Activated CD8-positive, alpha-beta memory T cell treated with anti-CD3 and anti-CD28 coated beads for 1 hour (primary cell): ENCODE data around the gene ANKRD12.
"Not testable (repeated sequence)": the region's sequence is repeated elsewhere in the genome, so short reads cannot be mapped to it uniquely, and the experiment has no call there.

Experiments
- DNase-seq, 2 donors: peaks; one replicate each; pipeline ENCODE4 v3.0.0-alpha.2; 2020; ENCODE audit warnings: low read depth in 1 of 2; ENCODE audit errors: extremely low read depth in 1 of 2

ANKRD12 gene

DNA sequence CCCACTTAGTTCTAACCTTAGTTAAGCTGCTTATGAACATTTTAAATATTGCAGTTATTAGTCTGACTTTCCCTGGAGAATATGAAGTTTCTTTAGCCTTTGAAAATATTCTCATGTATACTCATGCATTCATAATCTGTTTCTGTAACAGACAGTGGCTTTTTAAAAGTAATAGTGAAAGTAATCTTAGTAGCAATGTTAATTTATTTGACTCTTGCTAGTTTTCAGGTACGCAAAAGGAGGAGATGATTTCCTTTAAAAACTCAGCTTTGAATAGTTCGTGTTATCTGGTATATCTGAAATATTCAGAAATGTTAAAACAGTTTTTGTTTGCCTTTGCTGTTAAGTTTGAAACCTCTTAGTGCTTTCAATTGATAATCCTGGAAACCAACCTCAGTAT, 3.8 kb downstream of the ANKRD12 start:
- DNase-seq: no peak

DNA sequence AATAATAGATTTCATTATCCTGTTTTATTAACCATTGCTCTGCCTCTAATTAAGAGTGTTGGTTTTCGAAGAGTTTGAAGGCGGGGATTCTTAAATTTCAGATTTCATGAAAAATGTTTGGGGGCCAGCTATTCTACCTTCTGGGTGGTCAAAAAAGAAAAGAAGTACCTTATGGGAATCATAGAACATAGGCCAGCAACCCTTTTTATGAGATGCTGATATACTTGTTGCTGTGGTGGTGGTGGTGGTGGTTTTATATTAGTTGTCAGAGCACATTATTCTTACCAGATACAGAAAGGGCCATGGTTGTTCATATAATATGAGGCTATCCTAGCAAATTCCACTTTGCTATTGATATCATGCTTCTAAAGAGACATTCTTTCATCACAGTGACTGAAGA, 4.4 kb downstream of the ANKRD12 start:
- DNase-seq: no peak

DNA sequence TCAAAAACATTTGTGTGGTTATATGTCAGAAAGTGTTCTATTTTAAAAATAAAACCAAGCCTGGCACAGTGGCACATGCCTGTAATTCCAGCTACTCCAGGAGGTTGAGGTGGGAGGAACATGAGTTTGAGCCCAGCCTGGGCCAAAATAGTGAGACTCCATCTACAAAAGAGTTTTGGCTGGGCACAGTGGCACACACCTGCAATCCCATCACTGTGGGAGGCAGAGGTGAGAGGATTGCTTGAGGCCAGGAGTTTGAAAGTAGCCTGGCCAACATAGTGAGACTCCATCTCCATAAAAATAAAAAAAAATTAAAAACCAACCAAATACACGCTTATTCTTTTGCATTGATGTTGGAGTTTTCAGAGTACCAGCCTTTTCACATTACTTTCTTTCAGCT, 9.6 kb downstream of the ANKRD12 start:
- DNase-seq: no peak

DNA sequence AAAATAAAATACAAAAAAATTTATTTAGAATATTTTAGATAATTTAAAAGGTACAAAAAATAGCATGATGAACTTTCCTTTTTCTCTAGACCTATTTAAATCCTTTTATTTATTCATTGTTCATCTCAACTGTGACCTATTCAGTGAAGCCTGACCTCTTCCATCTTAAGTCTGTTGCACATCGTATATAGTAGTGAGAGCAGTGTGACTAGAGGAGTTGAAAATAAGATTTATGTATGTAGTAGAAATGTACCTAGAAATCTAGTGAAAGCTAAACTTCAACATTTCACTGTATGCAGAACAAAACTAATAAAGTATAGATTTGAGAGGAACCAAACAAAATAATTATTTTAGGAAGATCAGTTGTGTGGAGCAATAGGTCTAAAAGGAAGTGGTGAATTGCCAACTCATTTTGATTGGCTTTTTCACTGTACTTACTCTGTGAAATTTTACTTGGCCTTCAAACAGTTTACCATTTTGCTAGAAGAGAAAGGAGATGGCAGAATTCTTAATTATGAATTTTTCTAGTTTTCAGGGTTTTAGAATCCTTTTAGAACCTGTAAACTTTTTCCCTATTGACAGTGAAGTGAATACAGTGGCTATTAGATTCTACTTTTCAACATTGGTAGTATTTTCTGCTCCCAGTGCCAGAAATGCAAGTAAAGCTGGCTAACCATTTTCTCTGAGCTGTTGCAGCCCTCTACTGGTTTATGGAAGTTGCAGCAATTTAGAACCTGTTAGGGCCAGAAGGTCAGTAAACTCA, 11.0 kb downstream of the ANKRD12 start:
- no peak for DNase-seq

DNA sequence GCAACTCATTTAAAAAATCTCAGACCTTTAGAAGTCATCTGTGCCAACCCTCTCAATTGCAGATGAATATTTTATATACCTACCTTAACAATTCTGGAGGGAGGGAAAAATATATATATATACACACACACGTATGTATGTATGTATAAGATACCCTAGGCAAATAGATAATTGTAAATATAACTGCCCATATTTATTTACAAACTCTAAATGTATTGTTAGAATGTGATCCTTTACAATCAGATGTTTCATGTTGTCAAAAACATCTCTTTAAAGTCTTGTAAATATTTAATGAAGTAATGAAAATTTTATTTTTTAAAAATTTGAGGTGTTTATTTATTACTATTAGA, 11.6 kb downstream of the ANKRD12 start:
- DNase-seq: no peak

DNA sequence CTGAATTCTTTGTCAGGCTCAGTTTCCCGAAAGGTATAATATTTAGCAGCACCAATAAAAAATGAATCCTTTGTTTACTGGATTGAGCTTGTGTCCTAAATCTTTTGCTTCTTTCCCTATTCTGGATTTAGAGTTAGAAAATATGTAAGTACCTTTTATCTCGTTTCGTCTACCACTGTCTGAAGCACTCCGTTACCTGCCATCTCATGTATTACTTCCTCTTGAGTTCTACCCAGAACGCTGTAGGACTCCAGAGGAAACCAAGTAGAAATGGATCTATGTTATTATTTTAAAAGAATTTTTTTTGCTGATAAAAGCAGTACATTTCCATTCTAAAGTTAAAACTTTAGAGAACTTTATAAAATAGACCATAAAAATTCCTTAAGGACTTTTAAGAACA, 13.5 kb downstream of the ANKRD12 start:
- DNase-seq: no peak

DNA sequence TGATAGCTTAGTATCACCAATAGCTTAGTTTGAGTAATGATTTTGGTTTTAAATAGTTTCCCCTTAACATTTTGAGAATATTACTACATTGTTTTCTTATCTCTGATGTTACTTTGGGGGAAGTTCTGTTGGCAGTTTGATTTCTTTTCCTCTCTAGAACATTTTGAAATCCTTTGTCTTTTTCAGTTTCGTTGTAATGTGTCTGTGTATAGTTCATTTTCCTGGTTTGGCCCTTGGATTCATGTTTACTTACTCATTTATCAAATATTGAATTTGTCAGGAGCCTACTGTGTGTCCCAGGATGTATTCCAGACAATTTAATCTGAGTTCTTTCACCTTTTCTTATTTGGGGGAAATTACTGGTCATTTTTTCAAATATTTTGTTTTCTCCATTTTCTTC, 16.7 kb downstream of the ANKRD12 start:
- DNase-seq: no peak

DNA sequence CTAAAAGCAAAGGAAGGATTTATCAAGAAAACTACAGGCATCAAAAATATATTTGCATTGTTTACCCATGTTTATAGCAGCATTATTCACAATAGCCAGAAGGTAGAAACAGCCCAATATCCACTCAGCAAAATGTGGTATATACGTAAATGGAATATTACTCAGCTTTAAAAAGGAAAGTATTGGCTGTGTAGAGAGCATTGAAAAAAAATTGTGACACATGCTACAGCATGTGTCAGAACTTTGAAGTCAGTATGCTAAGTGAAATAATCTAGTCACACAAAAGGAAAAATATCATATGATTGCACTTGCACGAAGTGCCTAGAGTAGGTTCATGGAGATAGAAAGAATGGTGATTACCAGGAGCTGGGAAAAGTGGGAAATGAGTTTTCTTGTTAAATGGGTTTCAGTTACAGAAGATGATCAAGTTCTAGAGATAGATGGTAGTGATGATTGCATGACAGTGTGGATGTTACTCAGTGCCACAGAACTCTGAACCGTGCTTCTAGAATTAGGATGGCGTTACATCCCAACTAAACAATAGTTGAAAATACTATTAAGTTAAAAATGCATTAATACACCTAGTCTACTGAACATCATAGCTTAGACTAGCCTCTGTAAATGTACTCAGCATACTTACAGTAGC, 20.1 kb downstream of the ANKRD12 start:
- DNase-seq: no peak

DNA sequence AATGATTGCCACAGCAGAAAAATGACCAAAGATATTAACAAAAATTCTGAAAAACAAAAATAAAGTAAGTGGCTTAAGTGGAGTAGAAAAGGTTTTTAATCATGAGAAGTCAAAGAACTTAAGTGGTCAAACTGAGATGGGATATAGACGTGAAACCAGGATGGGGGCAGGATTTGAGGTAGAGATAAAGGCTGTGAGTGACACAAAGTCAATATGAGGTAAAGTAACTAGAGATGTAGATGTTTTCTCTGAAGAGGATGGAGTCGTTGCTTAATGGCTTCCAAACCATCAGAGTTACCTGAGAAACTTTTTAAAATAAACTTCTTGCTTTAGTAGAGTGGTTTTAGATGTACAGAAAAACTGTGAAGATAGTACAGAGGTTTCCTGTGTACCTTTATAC, 21.2 kb downstream of the ANKRD12 start:
- no peak for DNase-seq

DNA sequence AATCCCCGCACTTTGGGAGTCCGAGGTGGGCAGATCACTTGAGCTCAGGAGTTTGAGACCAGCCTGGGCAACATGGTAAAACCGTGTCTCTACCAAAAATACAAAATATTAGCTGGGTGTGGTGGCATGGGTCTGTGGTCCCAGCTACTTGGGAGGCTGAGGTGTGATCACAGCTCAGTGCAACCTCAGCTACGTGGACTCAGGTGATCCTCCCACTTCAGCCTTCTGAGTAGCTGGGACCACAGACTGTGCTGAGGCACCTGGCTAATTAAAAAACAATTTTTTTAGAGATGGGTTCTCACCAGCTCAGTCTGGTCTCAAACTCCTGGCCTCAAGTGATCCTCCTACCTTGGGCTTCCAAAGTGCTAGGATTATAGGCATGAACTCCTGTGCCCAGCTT, 23.4 kb downstream of the ANKRD12 start:
- DNase-seq: no peak

DNA sequence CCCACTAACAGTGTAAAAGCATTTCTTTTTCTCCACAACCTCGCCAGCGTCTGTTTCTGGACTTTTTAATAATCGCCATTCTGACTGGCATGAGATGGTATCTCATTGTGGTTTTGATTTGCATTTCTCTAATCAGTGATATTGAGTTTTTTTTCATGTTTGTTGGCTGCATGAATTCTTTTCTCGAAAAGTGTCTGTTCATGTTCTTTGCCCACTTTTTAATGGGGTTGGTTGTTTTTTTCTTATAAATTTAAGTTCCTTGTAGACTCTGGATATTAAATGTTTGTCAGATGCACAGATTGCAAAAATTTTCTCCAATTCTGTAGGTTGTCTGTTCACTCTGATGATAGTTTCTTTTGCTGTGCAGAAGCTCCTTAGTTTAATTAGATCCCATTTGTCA, 26.1 kb downstream of the ANKRD12 start:
- DNase-seq: not testable (repeated sequence)

DNA sequence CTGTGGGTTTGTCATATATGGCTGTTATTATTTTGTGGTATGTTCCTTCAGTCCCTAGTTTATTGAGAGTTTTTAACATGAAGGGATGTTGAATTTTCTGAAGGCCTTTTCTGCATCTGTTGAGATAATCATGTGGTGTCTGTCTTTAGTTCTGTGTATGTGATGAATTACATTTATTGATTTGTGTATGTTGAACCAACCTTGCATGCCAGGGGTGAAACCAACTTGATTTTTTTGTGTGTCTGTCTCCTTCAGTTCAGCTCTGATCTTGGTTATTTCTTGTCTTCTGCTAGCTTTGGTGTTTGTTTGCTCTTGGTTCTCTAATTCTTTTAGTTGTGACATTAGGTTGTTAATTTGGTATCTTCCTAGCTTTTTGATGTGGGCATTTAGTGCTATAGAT, 27.6 kb downstream of the ANKRD12 start:
- not testable (repeated sequence) for DNase-seq

DNA sequence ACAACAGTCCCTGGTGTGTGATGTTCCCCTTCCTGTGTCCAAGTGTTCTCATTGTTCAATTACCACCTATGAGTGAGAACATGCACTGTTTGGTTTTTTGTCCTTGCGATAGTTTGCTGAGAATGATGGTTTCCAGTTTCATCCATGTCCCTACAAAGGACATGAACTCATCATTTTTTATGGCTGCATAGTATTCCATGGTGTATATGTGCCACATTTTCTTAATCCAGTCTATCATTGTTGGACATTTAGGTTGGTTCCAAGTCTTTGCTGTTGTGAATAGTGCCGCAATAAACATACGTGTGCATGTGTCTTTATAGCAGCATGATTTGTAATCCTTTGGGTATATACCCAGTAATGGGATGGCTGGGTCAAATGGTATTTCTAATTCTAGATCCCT, 29.3 kb downstream of the ANKRD12 start:
- DNase-seq: not testable (repeated sequence)

DNA sequence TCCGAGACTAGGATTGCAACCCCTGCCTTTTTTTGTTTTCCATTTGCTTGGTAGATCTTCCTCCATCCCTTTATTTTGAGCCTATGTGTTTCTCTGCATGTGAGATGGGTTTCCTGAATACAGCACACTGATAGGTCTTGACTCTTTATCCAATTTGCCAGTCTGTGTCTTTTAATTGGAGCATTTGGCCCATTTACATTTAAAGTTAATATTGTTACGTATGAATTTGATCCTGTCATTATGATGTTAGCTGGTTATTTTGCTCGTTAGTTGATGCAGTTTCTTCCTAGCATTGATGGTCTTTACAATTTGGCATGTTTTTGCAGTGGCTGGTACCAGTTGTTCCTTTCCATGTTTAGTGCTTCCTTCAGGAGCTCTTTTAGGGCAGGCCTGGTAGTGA, 32.9 kb downstream of the ANKRD12 start:
- not testable (repeated sequence) for DNase-seq

DNA sequence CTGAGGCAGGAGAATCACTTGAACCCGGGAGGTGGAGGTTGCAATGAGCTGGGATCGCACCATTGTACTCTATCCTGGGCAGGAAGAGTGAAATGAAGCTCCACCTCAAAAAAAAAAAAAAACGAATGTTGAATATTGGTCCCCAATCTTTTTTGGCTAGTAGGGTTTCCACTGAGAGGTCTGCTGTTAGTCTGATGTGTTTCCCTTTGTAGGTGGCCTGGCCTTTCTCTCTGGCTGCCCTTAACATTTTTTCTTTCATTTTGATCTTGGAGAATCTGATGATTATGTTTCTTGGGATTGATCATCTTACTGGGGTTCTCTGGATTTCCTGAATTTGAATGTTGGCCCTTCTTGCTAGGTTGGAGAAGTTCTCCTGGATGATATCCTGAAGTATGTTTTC, 35.3 kb downstream of the ANKRD12 start:
- not testable (repeated sequence) for DNase-seq

DNA sequence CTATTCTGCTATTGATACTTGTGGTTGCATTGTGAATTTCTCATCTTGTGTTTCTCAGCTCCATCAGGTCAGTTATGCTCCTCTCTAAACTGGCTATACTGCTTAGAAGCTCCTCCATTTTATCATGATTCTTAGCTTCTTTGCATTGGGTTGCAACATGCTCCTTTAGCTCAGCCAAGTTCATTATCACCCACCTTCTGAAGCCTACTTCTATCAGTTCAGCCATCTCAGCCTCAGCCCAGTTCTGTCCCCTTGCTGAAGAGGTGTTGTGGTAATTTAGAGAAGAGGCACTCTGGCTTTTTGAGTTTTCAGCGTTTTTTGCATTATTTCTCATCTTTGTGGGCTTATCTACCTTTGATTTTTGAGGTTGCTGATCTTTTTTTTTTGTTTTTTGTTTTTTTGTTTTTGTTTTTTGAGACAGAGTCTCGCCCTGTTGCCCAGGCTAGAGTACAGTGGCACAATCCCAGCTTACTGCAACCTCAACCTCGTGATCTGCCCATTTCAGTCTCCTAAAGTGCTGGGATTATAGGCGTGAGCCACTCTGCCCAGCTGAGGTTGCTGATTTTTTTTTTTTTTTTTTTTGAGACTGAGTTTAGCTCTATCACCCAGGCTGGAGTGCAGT, 36.0 kb downstream of the ANKRD12 start:
- no peak for DNase-seq

DNA sequence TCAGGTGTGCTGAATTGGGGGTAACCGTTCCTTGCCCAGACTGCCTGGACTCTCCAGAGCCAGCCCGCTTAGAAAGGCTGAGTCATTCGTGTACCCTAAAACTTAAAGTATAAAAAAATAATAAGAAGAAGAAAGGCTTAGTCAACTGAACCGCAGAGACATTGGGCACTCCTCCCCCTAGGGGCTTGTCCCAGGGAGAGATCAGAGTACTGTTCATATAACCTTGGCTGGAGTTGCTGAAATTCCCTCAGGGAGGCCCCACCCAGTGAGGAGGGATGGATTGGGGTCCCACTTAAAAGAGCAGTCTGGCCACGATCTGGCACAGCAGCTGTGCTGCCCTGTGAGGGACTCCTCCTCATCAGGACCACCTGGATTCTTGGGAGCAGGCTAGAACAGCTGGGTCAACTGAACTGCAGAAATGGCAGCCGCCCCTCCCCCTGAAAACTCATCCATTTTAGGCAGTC, 37.2 kb downstream of the ANKRD12 start:
- DNase-seq: no peak

DNA sequence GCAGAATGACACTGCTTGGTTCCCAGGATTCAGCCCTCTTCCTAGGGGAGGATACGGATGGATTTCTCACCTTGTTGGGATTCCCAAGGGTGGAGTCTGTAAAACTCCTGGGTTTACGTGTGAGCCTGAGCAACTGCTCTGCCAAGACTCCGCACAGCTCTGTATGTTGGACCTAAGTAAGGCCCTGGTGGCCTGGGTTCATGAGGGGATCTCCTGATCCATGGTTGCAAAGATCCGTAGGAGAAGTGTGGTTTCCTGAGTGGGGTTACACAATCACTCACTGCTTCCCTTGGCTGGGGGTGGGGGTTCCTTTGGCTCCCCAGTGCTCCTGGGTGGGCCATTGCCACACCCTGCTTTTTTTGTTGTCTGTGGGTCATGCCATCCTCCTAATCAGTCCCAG, 37.7 kb downstream of the ANKRD12 start:
- DNase-seq: no peak

DNA sequence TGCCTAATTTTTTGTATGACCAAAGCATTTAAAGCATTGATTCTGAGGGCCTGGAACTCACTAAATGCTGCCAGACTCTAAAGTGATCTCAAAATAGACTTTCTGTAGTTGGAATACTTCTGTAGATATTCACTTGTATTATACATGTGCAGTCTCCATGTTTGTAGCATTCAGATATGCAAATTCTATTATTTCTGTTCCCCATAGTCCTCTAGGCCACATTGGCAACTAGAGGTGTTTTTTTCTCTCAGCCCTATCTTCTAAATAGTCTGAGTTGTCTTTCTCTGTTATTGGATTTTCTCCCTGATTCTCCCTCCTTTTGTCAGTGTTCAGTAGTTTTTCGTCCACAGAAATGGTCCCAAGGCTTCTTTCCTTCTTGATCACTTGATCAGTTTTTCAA, 38.5 kb downstream of the ANKRD12 start:
- no peak for DNase-seq

DNA sequence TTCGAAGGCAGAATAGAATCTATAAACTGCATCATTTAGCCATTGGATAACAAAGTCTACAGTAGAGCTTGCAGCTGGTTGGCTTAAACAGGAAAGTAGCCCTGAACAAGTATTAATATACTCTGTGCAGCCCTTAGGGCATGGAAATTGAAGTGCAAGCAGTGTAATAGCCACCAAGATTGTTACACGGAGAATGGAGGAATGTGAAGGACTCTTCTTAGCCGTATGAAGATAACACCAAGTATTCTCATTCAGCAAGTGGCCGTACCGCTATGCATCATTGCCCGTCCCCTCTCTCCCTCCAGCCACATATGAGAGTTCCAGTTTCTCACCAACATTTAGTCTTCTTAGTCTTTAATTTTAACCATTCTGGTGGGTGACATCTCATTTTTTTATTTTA, 40.5 kb downstream of the ANKRD12 start:
- no peak for DNase-seq

DNA sequence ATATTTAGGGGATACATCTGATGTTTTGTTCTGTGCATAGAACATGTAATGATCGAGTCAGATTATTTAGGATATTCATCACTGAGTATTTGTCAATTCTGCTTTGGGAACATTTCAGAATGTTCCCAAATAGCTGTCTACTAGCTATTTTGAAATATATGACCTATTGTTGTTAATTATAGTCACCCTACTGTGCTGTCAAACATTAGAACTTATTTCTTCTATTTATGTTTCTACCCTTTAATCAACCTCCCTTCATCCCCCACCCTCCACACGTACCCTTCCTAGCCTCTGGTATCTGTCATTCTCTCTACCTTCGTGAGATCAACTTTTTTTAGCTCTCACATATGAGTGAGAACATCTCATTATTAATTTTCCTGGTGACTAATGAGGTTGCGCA, 40.9 kb downstream of the ANKRD12 start:
- DNase-seq: no peak

DNA sequence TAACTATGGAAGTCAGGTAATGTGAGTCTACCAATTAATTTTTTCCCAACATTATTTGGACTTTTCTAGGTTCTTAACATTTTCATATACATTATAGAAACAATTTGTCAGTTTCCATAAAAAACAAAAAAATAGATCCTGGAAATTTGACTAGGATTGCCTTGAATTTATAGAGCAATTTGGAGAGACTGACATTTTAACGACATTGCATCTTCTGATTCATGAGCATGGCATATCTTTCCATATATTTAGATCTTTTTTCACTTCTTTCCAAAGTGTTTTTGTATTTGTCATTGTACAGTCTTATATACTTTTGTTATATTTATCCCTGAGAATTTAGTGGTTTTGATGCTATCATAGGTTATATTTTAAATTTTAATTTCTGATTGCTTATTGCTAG, 42.0 kb downstream of the ANKRD12 start:
- no peak for DNase-seq
